GM21367 (cell line): ENCODE data around the gene EGFR.

Source experiments
- ATAC-seq: cut with Tn5 transposase; IDR thresholded peaks from one replicate; pipeline ENCODE4 v1.9.1; 2021; ENCODE audit not compliant: unreplicated experiment

The EGFR gene

GRCh38 chr7:55006499-55006898 lies 12.3 kb upstream of the EGFR start:
- ATAC-seq, result no peak

- no peak for ATAC-seq
These were observed 5.0 kb upstream of the EGFR start for GRCh38 chr7:55013851-55014250.

DNA sequence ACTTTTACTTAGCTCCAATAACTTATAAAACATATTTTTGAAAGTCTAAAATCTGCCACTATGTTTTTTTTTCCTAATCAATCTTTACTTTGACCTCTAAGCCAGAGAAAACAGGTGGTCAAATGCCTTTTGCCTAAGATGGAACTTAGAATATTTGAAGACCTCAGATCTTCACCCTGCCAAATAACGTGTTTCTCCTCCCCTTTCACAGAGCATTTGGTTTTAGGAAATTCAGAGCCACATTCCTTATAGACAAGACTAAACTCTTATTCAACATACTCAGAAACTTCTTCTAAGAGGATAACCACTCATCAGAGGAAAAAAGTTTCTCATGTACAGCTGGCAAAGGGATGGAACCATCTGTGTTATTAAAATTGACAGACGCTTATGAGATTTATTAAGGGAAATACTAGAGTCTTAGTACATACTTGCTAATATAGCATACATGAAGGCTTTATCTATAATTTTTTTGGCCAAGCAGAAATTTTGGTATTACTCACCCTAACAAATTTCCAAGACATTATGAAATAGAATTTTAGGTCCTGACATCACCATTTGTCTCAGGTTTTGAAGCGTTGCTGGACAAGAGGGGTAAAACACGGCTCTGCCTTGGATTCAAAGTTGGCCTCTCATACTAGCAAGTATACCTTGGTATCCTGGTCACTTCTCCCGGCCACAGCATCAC lies 2.6 kb upstream of the EGFR start:
- ATAC-seq, result no peak

DNA sequence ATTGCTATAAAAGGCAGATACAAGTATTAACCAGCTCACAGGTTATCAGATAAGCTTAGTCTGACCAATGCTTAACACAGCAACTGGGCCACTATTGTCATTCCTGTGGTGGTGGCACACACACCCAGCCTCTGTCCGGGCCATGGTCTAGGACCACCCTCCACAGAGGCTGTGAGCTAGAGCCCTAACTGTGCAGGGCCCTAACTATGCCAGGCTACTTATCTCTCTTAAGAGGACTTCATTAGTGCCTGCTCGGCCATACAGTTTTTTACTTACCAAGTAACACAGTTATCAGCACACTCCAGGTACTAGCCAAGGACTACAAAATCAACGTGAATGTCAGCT lies 2.1 kb upstream of the EGFR start:
- no peak for ATAC-seq

GRCh38 chr7:55017841-55018240 lies 976 bp upstream of the EGFR start:
- ATAC-seq, result no peak

GRCh38 chr7:55019191-55019690 lies 424 bp downstream of the EGFR start:
- no peak for ATAC-seq

- no peak for ATAC-seq
These were observed 1.1 kb downstream of the EGFR start for GRCh38 chr7:55019691-55020465.

DNA sequence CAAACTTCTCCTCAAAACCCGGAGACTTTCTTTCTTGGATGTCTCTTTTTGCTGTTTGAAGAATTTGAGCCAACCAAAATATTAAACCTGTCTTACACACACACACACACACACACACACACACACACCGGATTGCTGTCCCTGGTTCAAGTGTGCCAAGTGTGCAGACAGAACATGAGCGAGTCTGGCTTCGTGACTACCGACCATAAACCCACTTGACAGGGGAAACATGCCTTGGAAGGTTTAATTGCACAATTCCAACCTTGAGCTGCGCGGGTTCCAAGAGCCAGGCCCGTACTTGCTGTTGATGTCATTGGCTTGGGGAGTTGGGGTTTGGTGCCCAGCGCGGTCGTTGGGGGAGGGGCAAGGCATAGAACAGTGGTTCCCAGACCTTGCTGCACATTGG lies 1.7 kb downstream of the EGFR start:
- ATAC-seq, result no peak

- no peak for ATAC-seq
These were observed 2.2 kb downstream of the EGFR start for GRCh38 chr7:55021053-55021452.

DNA sequence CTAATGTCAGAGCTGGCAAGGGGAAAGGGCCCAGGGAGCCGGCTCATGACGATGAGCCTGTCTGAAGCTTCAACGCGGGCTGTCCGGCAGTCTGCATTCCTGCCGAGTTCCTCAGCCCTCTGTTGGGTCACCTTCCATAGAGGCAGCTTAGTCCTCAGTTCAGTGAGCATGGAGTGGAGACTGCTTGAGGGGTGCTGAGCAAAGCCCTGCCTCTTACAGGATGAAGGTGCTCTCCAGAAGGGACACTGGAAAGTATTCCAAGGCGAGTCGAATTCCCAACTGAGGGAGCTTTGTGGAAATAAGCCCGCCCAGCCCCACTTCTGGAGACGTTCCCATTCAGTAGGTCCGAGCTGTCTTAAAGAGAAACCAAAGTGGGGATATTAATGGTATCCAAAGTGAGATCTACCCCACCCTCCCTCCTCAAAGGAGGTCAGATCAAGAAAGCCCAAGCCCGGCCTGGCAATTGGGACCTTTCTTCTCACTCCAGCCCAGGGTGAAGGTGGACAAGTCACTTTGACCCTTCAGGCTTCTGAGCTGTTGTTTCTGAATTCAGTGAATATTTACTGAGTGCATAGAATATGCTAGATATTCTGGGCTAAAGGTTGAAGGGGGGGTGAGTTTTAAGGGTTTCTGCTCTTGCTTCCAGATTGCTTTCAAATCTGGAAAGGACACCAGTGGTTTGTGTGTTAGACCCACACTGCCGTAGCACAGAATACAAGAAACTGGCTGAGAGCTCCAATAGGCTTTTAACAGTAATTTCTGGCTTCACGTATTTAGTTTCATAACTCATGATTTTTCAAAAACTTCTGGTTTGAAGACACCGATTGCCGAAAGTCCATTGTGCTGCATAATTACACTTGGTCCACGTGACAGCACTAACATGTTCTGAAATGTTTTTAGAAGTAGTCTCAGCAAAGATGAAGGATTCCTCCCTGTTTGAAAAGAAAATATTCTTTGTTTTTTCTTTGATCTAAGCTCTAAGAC lies 3.5 kb downstream of the EGFR start:
- ATAC-seq, result no peak

GRCh38 chr7:55023841-55024505 lies 5.2 kb downstream of the EGFR start:
- ATAC-seq, result no peak

DNA sequence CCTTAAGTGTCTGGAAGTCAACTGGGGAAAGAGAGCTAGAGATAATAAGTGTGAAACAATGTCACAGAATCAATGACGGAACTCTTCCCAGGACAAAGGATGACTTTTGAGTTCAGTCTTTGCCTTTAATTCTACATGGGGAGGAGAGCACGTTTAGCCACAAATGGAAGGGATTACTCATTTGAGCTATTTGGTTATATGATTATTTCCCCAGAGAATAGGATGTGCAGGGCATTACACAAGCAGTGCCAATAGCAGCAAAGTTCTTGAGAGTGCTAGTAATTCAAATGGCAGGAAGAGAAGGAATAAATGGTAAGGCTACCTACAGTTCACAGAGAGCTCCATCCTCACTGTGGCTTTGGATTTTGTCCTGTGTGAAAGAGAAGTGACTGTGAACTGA lies 6.0 kb downstream of the EGFR start:
- no peak for ATAC-seq

GRCh38 chr7:55026086-55026790 lies 7.4 kb downstream of the EGFR start:
- no peak for ATAC-seq

GRCh38 chr7:55026867-55027490 lies 8.2 kb downstream of the EGFR start:
- ATAC-seq, result no peak

- no peak for ATAC-seq
These were observed 9.2 kb downstream of the EGFR start for GRCh38 chr7:55028011-55028410.

DNA sequence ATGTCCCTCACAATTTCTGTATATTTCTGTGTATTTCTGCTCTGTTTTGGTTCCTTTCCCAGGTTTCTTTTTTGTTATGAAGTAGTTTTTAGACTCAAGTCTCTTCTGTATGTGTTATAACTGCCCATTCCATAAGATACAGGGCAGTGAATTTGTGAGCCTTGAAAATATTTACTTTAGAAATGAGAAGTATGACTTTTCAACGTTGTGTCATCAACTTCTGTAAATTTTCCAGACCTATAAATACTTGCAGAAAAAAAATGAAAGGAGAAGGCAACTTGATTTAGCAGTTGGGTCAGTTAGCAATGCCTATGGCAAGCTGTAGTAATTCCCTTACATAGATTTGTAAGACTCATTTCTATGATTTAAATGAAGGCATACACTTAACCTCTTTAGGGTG lies 11.5 kb downstream of the EGFR start:
- no peak for ATAC-seq

- no peak for ATAC-seq
These were observed 12.3 kb downstream of the EGFR start for GRCh38 chr7:55031075-55031474.

DNA sequence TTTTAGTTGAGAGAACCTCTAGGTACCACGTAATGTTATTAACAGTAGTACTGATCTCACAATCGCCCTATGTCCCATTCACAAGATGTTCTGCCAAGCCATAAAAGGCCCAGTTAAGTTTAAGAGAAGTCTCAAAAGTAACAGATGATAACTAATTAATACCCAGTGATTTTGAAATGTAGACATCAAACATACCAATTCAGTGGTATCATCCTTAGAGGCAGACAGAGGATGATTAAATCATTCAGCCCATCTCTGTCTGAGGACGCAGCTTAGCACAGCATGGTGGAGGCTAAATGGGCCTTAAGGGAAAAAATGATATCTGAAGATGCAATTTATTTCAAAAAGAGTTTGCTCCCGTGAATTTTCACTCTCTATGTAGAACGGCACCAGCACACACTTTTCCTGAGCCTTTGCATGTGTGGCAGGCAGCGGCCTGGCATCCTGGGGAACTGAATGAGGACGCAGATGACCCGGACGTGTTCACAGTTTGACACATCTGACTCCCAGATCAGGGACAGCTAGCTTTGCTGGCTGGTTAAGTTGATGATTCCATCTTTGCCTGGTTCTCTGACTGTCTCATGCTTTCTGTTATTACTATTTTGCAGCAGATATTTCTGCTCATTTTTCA lies 13.4 kb downstream of the EGFR start:
- ATAC-seq, result no peak

GRCh38 chr7:55033236-55033846 lies 14.5 kb downstream of the EGFR start:
- no peak for ATAC-seq
